ENCODE data around the gene TRIM54.

DNA sequence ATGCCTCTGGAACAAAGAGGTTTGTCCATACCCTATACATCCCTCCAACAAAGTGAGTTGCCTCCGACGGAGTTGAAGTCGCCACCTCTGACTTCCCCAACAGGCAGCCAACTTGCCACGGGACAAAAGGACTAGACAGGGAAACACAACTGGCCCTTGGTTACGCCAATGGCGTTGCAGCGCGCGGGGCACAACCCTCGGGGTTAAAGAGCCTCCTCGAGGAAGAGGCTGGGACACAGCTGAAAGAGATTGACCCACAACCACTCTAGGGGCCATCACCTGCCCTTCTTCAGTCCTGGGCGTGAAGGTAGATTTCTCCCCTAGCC is 73.8 kb downstream of the TRIM54 start:
- TF ChIP-seq, protein P1, sequence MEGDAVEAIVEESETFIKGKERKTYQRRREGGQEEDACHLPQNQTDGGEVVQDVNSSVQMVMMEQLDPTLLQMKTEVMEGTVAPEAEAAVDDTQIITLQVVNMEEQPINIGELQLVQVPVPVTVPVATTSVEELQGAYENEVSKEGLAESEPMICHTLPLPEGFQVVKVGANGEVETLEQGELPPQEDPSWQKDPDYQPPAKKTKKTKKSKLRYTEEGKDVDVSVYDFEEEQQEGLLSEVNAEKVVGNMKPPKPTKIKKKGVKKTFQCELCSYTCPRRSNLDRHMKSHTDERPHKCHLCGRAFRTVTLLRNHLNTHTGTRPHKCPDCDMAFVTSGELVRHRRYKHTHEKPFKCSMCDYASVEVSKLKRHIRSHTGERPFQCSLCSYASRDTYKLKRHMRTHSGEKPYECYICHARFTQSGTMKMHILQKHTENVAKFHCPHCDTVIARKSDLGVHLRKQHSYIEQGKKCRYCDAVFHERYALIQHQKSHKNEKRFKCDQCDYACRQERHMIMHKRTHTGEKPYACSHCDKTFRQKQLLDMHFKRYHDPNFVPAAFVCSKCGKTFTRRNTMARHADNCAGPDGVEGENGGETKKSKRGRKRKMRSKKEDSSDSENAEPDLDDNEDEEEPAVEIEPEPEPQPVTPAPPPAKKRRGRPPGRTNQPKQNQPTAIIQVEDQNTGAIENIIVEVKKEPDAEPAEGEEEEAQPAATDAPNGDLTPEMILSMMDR (IDR thresholded peaks at IDR 0.05), result no peak
- TF ChIP-seq EZH2 (IDR thresholded peaks at IDR 0.05), result no peak

Measured in neural progenitor cell (in vitro differentiated cells).